ENCODE results near the gene GLS. TPM values are rescaled to one million over a fixed set of nuclear protein-coding genes. Genes with fewer than 3 reads are reported as not detected.
"Not testable (repeated sequence)": the region's sequence is repeated elsewhere in the genome, so short reads cannot be mapped to it uniquely, and the experiment has no call there.

The GLS gene
- total RNA-seq, 2 donors from 2014 or later, result 282 to 501 TPM

DNA sequence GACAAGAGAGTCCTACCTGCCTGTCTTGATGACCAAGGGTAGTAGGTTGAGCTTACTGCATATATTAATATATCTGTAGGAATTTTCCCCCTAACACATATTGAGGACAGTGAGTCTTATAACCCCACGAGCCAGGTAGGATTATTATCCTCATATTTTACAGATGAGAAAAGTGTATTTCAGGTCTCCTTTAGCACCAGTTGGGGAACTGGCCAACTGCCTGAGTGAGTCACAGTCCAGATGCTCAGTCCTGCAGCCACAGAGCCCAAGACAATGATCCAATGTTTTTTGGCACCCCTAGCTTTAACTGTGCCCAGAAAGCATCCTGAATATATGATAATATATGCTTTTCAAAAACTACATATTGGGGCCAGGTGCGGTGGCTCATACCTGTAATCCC lies 30.8 kb upstream of the GLS start:
- ATAC-seq (no peak), DNase-seq (ENCODE audit: low spot score in 2 of 2) (no peak)
- H3K9me3 Mint-ChIP-seq, result no peaks in the 10 kb centered on the region
- no peak overlapping the region for H3K27ac Mint-ChIP-seq
- H3K36me3 Mint-ChIP-seq, result no peaks in the 10 kb centered on the region

DNA sequence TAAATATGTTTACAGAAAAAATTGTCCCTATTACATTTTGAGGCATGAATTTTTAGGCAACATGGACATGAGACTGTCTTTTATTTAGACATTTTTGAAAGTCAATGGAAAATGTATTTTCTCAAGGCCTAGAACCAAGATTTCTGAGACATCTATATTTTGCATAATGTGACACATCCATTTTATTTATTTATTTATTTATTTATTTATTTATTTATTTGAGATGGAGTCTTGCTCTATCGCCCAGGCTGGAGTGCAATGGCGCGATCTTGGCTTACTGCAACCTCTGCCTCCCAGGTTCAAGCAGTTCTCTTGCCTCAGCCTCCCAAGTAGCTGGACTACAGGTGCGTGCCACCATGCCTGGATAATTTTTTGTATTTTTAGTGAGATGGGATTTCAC lies 27.6 kb upstream of the GLS start:
- not testable (repeated sequence) for DNase-seq (ENCODE audit: low spot score in 2 of 2); H3K9me3 Mint-ChIP-seq; H3K36me3 Mint-ChIP-seq

DNA sequence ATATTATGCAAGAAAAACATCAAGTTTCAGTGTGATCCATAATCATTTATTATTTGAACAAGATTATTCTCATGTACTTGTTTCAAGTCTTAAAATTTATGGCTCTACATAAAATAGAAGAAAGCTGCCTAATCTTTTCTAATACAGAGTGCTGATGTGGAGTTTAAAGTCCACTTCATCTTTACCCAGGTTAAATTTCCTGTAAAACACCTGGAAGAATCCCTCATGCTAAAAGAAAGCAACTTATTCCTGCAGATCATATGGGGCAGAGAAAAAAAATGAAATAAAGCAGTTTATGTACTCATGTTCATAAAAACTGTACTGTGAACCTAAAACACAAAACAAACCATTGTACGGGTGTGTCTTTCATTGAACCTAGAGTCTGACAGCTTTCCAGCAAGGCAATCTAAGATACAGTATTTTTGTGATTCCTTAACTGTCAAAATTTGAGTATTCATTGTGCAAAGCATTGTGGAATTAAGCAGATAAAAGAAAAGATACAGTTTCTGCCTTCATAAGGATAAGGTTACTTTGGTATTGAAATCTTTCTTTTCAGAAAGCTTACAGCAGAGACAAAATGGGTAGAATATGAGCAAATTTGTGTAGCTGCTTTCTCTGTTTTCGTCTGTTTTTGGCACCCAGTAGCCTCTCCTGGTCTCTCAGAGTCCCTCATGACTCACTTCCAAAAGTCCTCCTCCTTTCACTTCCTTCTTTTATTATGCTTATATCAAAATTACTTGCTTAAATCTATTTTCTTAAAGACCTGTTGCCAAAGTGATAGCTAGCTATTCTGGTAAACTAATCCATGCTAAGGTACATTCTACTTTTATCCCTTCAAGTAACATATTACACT lies 26.9 kb upstream of the GLS start:
- peak overlapping the region in 1 of 2 donors; percentile 46 for H3K27ac Mint-ChIP-seq
- ATAC-seq (peak in 1 of 2 donors; percentile 34), DNase-seq (ENCODE audit: low spot score in 2 of 2) (no peak)
- no peaks in the 10 kb centered on the region for H3K9me3 Mint-ChIP-seq
- H3K36me3 Mint-ChIP-seq, result no peaks in the 10 kb centered on the region

More for the DNA sequence above, 27.6 kb upstream of the GLS start:
- not testable (repeated sequence) for H3K27ac Mint-ChIP-seq, ATAC-seq

DNA sequence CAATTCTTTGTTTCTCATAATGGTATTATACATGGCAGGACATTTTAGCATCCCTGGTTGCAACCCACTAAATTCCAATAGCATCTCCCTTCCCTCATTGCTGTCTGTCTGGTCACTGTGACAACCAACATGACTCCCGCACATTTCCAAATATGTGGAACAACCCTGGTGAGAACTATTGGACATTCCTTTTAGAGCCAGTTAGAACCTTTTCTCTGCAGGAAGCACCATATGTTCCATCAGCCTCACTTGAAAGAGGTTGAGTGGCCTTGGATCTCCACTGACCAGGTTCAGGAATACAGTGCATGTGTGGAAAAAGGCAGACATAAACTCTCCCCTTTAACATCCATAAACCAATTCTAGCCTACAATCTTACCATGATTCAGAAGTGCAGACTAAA lies 25.9 kb upstream of the GLS start:
- no peak overlapping the region for H3K27ac Mint-ChIP-seq
- DNase-seq (ENCODE audit: low spot score in 2 of 2) (no peak), ATAC-seq (no peak)
- H3K9me3 Mint-ChIP-seq, result no peaks in the 10 kb centered on the region
- no peaks in the 10 kb centered on the region for H3K36me3 Mint-ChIP-seq

DNA sequence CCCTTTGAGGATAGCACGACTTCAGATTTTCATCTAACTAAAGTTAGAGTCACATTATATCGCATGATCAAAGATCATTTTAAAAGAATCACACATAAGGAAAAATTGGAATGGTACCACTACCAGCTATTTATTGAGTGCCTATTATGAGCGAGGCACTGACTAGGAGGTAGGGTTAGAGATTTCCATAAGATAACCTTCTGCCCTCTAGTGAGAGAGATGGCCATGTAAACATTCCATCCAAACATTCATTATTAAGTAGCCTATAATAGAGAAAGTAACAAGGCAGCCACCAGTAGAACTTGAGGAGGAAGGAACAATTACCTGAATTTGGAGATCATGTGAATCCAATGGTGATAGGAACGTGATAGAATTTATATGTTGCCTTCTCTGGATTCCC lies 25.4 kb upstream of the GLS start:
- Mint-ChIP-seq H3K36me3 (peaks cover 0 to 3% of the 10 kb centered on the region in 2 donors), H3K9me3 (no peaks in the 10 kb centered on the region), H3K27ac (no peak overlapping the region)
- DNase-seq (ENCODE audit: low spot score in 2 of 2) (no peak), ATAC-seq (no peak)

DNA sequence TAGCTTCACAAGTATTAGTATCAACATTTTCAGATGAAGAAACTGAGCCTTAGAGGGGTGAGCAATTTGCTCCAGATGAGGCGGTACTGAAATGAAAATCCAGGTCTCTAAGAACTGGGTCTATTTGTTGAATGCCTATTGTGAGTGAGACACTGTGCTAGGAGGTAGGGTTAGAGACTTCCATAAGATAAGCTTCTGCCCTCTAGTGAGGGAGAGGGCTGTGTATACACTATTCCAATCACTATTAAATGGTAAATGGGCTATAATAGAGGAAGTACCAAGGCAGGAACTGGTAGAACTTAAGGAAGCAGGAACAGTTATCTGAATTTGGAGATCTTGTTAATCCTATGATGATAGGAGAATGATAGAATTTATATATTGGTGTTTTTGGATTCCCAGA lies 23.6 kb upstream of the GLS start:
- Mint-ChIP-seq H3K27ac (no peak overlapping the region), H3K9me3 (peaks cover 2 to 11% of the 10 kb centered on the region in 2 donors), H3K36me3 (peaks cover 4 to 14% of the 10 kb centered on the region in 2 donors)
- no peak for DNase-seq (ENCODE audit: low spot score in 2 of 2)
- no peak for ATAC-seq

DNA sequence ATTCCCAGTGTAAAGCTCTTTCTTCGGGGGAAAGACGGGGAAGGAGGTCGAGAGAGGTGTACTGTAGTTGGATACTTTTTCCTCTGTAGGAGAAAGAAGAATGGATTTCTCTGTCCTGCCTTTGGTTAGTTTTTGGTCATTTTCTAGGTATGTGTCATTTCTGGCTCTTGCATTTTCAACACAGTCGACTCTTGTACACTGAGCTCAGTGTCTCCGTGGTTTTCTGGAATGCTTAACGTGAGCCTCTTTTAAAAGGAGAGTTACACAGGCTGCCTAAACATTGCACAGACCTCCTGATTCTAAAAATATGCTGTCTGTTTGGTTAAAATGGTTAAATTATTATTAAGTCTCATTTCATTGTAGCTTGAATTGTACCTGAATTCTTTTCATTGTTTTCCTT lies 21.8 kb upstream of the GLS start:
- ATAC-seq, result peak in 1 of 2 donors; percentile 28
- peaks cover 10 to 29% of the 10 kb centered on the region in 2 donors for H3K36me3 Mint-ChIP-seq
- no peak overlapping the region for H3K27ac Mint-ChIP-seq

DNA sequence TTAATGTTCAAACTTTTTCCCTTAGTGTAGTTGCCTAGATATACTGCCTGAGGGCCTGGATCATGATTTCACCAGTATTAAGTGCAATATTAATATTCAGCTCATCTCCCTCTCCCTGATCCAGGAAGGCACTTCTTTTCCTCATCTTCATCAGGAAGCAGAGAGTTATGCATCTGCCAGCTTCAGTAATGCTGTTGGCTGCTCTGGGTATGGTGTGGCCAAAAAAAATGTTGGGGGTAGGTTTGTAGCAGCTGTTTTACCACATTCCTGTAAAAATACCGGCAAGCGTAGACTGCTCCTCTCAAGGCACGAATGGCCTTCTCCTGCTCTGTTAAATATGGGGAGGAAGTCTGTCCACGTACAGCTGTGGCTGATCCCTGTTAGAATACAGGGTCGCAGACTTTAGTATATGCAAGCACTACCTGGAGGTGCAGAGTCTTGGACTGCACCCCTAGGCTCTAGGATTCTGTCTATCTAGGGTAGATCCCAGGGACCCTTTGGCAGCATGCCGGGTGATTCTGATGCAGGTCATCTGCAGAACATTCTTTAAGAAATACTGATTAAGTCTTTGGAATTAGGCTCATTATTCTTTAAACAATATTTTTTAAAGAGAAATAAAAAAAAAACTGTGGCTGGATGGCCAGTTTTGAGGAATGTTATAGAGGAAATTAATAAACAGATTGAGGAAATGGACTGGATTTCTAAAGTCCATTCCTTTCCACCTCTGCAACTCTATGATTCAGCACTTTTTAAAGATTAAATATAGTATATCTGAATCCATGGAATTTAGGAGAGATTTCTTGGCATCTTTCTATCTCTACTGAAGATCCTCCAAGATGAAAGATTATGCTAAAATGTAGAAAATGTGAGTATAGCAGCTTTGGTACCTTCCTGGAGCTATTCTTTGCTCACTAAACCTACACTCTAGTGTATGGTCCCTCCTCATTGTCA lies 21.0 kb upstream of the GLS start:
- peaks cover 10 to 29% of the 10 kb centered on the region in 2 donors for H3K36me3 Mint-ChIP-seq
- H3K27ac Mint-ChIP-seq, result no peak overlapping the region
- ATAC-seq (no peak), DNase-seq (ENCODE audit: low spot score in 2 of 2) (no peak)
- H3K9me3 Mint-ChIP-seq, result peaks cover 5 to 25% of the 10 kb centered on the region in 2 donors

More for the DNA sequence above, 21.8 kb upstream of the GLS start:
- peaks cover 5 to 25% of the 10 kb centered on the region in 2 donors for H3K9me3 Mint-ChIP-seq
- DNase-seq (ENCODE audit: low spot score in 2 of 2), result no peak

DNA sequence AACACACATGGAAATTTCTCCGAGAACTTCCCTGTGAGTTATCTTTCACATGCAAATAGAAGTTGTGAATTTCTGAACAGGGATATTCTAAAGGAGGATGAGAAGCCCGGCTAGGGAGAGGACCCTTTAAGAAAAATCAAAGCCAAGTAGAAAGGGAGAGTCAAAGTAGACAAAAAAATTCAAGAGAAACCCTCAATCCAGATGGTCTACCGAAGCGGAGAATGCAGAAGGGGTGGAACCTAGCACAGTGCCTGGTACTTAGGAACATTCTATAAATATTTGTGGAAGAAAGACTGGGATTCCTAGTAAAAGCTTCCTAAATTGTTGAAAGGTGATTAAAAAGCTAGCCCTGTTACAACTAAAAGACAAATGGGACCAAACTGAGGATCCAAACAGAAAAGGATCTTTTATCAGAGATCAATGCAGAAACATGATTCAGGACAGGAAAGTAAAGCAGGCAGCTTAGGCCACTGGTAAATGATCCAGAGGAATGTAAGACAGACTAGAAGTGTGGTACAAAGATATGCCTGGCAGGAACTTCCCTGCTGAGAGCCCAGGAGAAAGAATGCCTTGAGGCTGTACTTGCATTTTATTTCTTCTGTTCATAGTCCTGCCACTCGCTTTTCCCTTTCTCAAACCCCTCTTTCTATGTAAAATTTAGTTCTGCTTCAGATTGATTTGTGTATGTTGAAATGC lies 19.5 kb upstream of the GLS start:
- DNase-seq (ENCODE audit: low spot score in 2 of 2) (no peak), ATAC-seq (no peak)
- Mint-ChIP-seq H3K27ac (peak overlapping the region; percentile 5 to 34), H3K36me3 (peaks cover 10 to 29% of the 10 kb centered on the region in 2 donors), H3K9me3 (peaks cover 5 to 25% of the 10 kb centered on the region in 2 donors)

DNA sequence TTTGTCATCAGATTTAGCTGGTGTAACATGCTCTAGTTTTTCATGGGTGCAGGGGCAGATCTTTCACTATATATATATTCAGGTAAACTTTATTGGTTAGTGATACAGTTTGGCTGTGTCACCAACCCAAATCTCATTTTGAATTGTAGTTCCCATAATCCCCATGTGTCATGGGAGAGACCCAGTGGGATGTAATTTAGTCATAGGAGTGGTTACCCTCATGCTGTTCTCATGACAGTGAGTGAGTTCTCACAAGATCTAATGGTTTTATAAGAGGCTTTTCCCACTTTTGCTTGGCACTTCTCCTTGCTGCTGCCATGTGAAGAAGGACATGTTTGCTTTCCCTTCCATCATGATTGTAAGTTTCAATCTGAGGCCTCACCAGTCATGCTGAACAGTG lies 18.5 kb upstream of the GLS start:
- Mint-ChIP-seq H3K9me3 (peaks cover 5 to 25% of the 10 kb centered on the region in 2 donors), H3K27ac (peak overlapping the region in 1 of 2 donors; percentile 34), H3K36me3 (peaks cover 10 to 29% of the 10 kb centered on the region in 2 donors)
- peak; percentile 49 to 79 for ATAC-seq
- DNase-seq (ENCODE audit: low spot score in 2 of 2), result not testable (repeated sequence)

DNA sequence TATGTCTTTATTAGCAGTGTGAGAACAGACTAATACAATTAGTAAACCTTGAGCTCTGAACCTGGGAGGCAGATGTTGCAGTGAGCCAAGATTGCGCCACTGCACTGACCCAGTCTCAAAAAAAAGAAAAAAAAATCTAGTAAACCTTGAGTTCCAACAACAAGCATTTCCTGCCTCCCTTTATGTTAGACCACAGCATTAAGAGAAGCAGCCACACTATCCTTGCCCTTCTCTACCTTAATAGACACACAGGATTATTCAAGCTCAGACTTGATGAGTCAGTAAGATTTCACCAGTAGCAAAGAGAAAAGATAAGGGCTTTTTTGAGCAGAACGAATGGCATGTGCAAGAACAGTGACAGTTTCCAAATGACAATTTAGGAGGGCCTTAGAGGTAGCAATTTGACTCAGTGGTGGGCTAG lies 18.0 kb upstream of the GLS start:
- peak overlapping the region in 1 of 2 donors; percentile 34 for H3K27ac Mint-ChIP-seq
- no peak for DNase-seq (ENCODE audit: low spot score in 2 of 2)

DNA sequence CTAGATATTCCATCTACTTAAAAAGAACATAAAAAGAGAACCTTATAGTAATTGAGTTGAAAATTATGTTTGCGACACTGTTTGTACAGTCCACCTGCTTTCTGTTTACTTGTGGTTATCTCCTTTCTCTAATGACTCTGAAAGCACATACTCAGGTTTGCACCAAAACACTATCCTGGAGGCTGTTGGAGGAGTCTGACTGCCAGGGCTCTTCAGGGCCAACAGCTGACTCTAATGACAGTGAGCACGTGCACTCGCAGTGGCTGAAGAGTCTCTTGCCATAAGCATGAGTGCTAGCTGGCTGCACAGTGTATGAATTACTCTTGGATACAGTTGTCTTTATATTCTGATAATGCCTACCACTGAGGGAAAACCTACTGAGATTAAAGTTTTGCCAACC lies 16.7 kb upstream of the GLS start:
- H3K9me3 Mint-ChIP-seq, result peaks cover 5 to 25% of the 10 kb centered on the region in 2 donors
- peaks cover 10 to 29% of the 10 kb centered on the region in 2 donors for H3K36me3 Mint-ChIP-seq
- DNase-seq (ENCODE audit: low spot score in 2 of 2), result no peak
- no peak overlapping the region for H3K27ac Mint-ChIP-seq
- no peak for ATAC-seq

More for the DNA sequence above, 18.0 kb upstream of the GLS start:
- peak; percentile 70 to 71 for ATAC-seq
- H3K9me3 Mint-ChIP-seq, result peaks cover 5 to 25% of the 10 kb centered on the region in 2 donors
- peaks cover 10 to 29% of the 10 kb centered on the region in 2 donors for H3K36me3 Mint-ChIP-seq

DNA sequence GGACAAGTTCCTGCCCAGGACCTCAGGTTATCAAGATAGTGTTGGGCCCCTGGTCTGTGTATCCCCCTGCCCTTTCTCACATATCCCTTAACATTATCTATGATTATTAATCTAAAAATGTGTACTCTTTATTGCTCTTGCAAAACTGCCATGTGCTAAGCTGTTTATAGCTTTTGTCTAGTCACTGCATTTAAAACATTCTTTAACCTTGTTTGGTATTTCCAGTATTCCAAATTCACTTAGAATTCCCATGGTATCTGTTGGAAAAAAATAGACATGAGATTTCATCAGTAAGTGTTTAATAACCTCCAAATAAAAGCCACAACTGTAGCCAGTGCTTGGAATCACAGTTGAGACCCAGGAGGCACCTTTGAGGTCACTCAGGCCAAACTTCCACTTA lies 16.2 kb upstream of the GLS start:
- Mint-ChIP-seq H3K36me3 (peaks cover 10 to 29% of the 10 kb centered on the region in 2 donors), H3K9me3 (peaks cover 5 to 25% of the 10 kb centered on the region in 2 donors), H3K27ac (no peak overlapping the region)
- ATAC-seq (no peak), DNase-seq (ENCODE audit: low spot score in 2 of 2) (no peak)

DNA sequence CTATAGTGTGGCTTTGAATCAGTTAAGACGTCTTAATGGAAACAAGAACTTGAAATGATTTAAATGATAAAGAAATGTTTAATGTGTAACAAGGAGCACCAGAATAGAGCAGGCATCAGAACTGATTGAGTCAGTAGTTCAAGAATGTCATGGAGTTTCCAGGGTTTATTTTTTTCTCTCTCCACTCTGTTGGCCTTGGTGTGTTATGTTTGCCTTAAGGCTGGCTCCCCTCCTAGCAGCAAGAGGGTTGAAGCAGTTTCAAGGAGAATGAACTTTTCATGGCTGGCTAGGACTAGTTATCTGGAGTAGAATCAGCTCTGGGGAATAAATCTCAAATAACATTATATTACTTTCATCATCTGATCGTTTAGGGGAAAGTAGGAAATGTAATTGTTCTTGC lies 13.4 kb upstream of the GLS start:
- peaks cover under 1 to 12% of the 10 kb centered on the region in 2 donors for H3K9me3 Mint-ChIP-seq
- no peak for DNase-seq (ENCODE audit: low spot score in 2 of 2)
- peaks cover 4 to 13% of the 10 kb centered on the region in 2 donors for H3K36me3 Mint-ChIP-seq
- no peak overlapping the region for H3K27ac Mint-ChIP-seq
- no peak for ATAC-seq

DNA sequence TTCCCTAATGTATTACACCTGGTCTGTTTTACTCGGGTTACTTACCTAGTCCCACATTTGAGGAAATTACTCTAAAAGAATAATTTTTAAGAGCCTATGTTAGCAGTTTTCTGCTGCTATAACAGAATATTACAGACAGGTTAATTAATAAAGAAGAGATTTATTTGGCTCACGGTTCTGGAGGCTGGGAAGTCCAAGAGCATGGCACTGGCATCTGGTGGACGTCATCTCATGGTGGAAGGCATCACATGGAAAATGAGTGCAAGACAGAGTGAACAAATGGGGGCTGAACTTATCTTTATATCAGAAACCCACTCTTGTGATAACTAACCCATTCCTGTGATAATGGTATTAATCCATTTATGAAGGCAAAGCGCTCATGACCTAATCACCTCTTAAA lies 12.8 kb upstream of the GLS start:
- DNase-seq (ENCODE audit: low spot score in 2 of 2) (no peak), ATAC-seq (no peak)
- Mint-ChIP-seq H3K36me3 (peaks cover 0 to 7% of the 10 kb centered on the region in 2 donors), H3K27ac (no peak overlapping the region), H3K9me3 (peaks cover 0 to 6% of the 10 kb centered on the region in 2 donors)

DNA sequence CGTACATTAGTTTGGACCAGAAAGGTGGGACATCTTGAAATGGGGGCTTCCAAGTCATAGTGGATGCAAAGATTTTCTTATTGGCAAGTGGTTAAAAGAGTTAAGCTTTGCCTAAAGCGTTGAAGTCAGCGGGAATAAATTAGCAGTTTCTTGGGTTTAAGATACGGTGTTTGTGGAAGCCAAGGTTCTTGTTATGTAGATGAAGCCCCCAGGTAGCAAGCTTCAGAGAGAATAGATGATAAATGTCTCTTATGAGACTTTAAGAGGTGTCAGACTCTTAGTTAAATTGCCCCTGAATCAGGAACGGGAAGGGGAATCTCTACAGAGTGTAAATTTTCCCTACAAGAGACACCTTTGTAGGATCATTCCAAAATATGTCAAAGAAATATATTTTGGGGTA lies 10.9 kb upstream of the GLS start:
- no peak for ATAC-seq
- no peak for DNase-seq (ENCODE audit: low spot score in 2 of 2)
- H3K9me3 Mint-ChIP-seq, result no peaks in the 10 kb centered on the region
- no peaks in the 10 kb centered on the region for H3K36me3 Mint-ChIP-seq
- no peak overlapping the region for H3K27ac Mint-ChIP-seq
